ENCODE measurements around the gene IMPA2. TPM values are rescaled to one million over a fixed set of nuclear protein-coding genes. Genes with fewer than 3 reads are reported as not detected.

IMPA2 gene
- total and polyA plus RNA-seq, 2 donors: 9.1 to 19.5 TPM

- H3K4me1 ChIP-seq (ENCODE audit: control insufficient read depth in 2 of 2, insufficient read depth in 2 of 2, low read length in 2 of 2): no peaks in the 10 kb centered on the region
- DNase-seq (ENCODE audit: low read depth in 6 of 9, low spot score in 9 of 9): no peak
- WGBS: 41% methylated on average over 2 of the region's 2 CpGs
- H3K27me3 ChIP-seq (ENCODE audit: control insufficient read depth in 2 of 2, insufficient read depth in 1 of 2, low read length in 1 of 2): no peaks in the 10 kb centered on the region
- no peaks in the 10 kb centered on the region for H3K9me3 ChIP-seq (ENCODE audit: control insufficient read depth in 2 of 2, insufficient read depth in 1 of 2, low read length in 1 of 2)
- H3K36me3 ChIP-seq (ENCODE audit: control insufficient read depth in 2 of 2, insufficient read depth in 2 of 2, low read length in 1 of 2): no peaks in the 10 kb centered on the region
- H3K4me3 ChIP-seq (ENCODE audit: low read length in 2 of 2): no peak overlapping the region
- H3K27ac ChIP-seq (ENCODE audit: low read depth in 1 of 2, low read length in 1 of 2): no peak overlapping the region
These were observed 72.0 kb downstream of the IMPA2 start for GRCh38 chr18:12053289-12053688.

- no peak overlapping the region for H3K27ac ChIP-seq (ENCODE audit: low read depth in 1 of 2, low read length in 1 of 2)
- WGBS: 78% methylated on average over 14 of the region's 14 CpGs
- H3K4me3 ChIP-seq (ENCODE audit: low read length in 2 of 2): no peak overlapping the region
- DNase-seq (ENCODE audit: low read depth in 6 of 9, low spot score in 9 of 9): no peak
- H3K9me3 ChIP-seq (ENCODE audit: control insufficient read depth in 2 of 2, insufficient read depth in 1 of 2, low read length in 1 of 2): no peaks in the 10 kb centered on the region
- H3K4me1 ChIP-seq (ENCODE audit: control insufficient read depth in 2 of 2, insufficient read depth in 2 of 2, low read length in 2 of 2): no peaks in the 10 kb centered on the region
- H3K27me3 ChIP-seq (ENCODE audit: control insufficient read depth in 2 of 2, insufficient read depth in 1 of 2, low read length in 1 of 2): no peaks in the 10 kb centered on the region
- no peaks in the 10 kb centered on the region for H3K36me3 ChIP-seq (ENCODE audit: control insufficient read depth in 2 of 2, insufficient read depth in 2 of 2, low read length in 1 of 2)
These were observed 75.0 kb downstream of the IMPA2 start for GRCh38 chr18:12056034-12056883.

- H3K36me3 ChIP-seq (ENCODE audit: control insufficient read depth in 2 of 2, insufficient read depth in 2 of 2, low read length in 1 of 2): no peaks in the 10 kb centered on the region
- H3K9me3 ChIP-seq (ENCODE audit: control insufficient read depth in 2 of 2, insufficient read depth in 1 of 2, low read length in 1 of 2): no peaks in the 10 kb centered on the region
- no peaks in the 10 kb centered on the region for H3K27me3 ChIP-seq (ENCODE audit: control insufficient read depth in 2 of 2, insufficient read depth in 1 of 2, low read length in 1 of 2)
- no peak for DNase-seq (ENCODE audit: low read depth in 6 of 9, low spot score in 9 of 9)
- 90% methylated on average over 14 of the region's 14 CpGs for WGBS
- H3K4me1 ChIP-seq (ENCODE audit: control insufficient read depth in 2 of 2, insufficient read depth in 2 of 2, low read length in 2 of 2): no peaks in the 10 kb centered on the region
- H3K4me3 ChIP-seq (ENCODE audit: low read length in 2 of 2): no peak overlapping the region
- H3K27ac ChIP-seq (ENCODE audit: low read depth in 1 of 2, low read length in 1 of 2): no peak overlapping the region
These were observed 75.6 kb downstream of the IMPA2 start for GRCh38 chr18:12056884-12057402.

- DNase-seq (ENCODE audit: low read depth in 6 of 9, low spot score in 9 of 9): no peak
- H3K4me3 ChIP-seq (ENCODE audit: low read length in 2 of 2): no peak overlapping the region
- 90% methylated on average over 14 of the region's 14 CpGs for WGBS
- no peaks in the 10 kb centered on the region for H3K36me3 ChIP-seq (ENCODE audit: control insufficient read depth in 2 of 2, insufficient read depth in 2 of 2, low read length in 1 of 2)
- no peak overlapping the region for H3K27ac ChIP-seq (ENCODE audit: low read depth in 1 of 2, low read length in 1 of 2)
- no peaks in the 10 kb centered on the region for H3K4me1 ChIP-seq (ENCODE audit: control insufficient read depth in 2 of 2, insufficient read depth in 2 of 2, low read length in 2 of 2)
- H3K9me3 ChIP-seq (ENCODE audit: control insufficient read depth in 2 of 2, insufficient read depth in 1 of 2, low read length in 1 of 2): no peaks in the 10 kb centered on the region
- no peaks in the 10 kb centered on the region for H3K27me3 ChIP-seq (ENCODE audit: control insufficient read depth in 2 of 2, insufficient read depth in 1 of 2, low read length in 1 of 2)
These were observed 76.2 kb downstream of the IMPA2 start for GRCh38 chr18:12057419-12058039.

GRCh38 chr18:12059334-12060181 is 78.3 kb downstream of the IMPA2 start:
- Histone ChIP-seq H3K9me3 (ENCODE audit: control insufficient read depth in 2 of 2, insufficient read depth in 1 of 2, low read length in 1 of 2) (no peaks in the 10 kb centered on the region), H3K4me3 (ENCODE audit: low read length in 2 of 2) (no peak overlapping the region), H3K36me3 (ENCODE audit: control insufficient read depth in 2 of 2, insufficient read depth in 2 of 2, low read length in 1 of 2) (no peaks in the 10 kb centered on the region), H3K4me1 (ENCODE audit: control insufficient read depth in 2 of 2, insufficient read depth in 2 of 2, low read length in 2 of 2) (no peaks in the 10 kb centered on the region), H3K27me3 (ENCODE audit: control insufficient read depth in 2 of 2, insufficient read depth in 1 of 2, low read length in 1 of 2) (no peaks in the 10 kb centered on the region), H3K27ac (ENCODE audit: low read depth in 1 of 2, low read length in 1 of 2) (no peak overlapping the region)
- WGBS: 94% methylated on average over 16 of the region's 16 CpGs
- DNase-seq (ENCODE audit: low read depth in 6 of 9, low spot score in 9 of 9): no peak

- Histone ChIP-seq H3K27ac (ENCODE audit: low read depth in 1 of 2, low read length in 1 of 2) (no peak overlapping the region), H3K27me3 (ENCODE audit: control insufficient read depth in 2 of 2, insufficient read depth in 1 of 2, low read length in 1 of 2) (no peaks in the 10 kb centered on the region), H3K36me3 (ENCODE audit: control insufficient read depth in 2 of 2, insufficient read depth in 2 of 2, low read length in 1 of 2) (no peaks in the 10 kb centered on the region), H3K9me3 (ENCODE audit: control insufficient read depth in 2 of 2, insufficient read depth in 1 of 2, low read length in 1 of 2) (no peaks in the 10 kb centered on the region), H3K4me3 (ENCODE audit: low read length in 2 of 2) (no peak overlapping the region), H3K4me1 (ENCODE audit: control insufficient read depth in 2 of 2, insufficient read depth in 2 of 2, low read length in 2 of 2) (no peaks in the 10 kb centered on the region)
- DNase-seq (ENCODE audit: low read depth in 6 of 9, low spot score in 9 of 9): no peak
- WGBS: 91% methylated on average over 20 of the region's 20 CpGs
These were observed 79.0 kb downstream of the IMPA2 start for GRCh38 chr18:12060182-12060870.

GRCh38 chr18:12061685-12062084 is 80.4 kb downstream of the IMPA2 start:
- H3K27ac ChIP-seq (ENCODE audit: low read depth in 1 of 2, low read length in 1 of 2): no peak overlapping the region
- H3K36me3 ChIP-seq (ENCODE audit: control insufficient read depth in 2 of 2, insufficient read depth in 2 of 2, low read length in 1 of 2): no peaks in the 10 kb centered on the region
- DNase-seq (ENCODE audit: low read depth in 6 of 9, low spot score in 9 of 9): no peak
- H3K4me1 ChIP-seq (ENCODE audit: control insufficient read depth in 2 of 2, insufficient read depth in 2 of 2, low read length in 2 of 2): no peaks in the 10 kb centered on the region
- H3K27me3 ChIP-seq (ENCODE audit: control insufficient read depth in 2 of 2, insufficient read depth in 1 of 2, low read length in 1 of 2): no peaks in the 10 kb centered on the region
- H3K4me3 ChIP-seq (ENCODE audit: low read length in 2 of 2): no peak overlapping the region
- WGBS: 92% methylated on average over 14 of the region's 14 CpGs
- H3K9me3 ChIP-seq (ENCODE audit: control insufficient read depth in 2 of 2, insufficient read depth in 1 of 2, low read length in 1 of 2): no peaks in the 10 kb centered on the region

- H3K4me1 ChIP-seq (ENCODE audit: control insufficient read depth in 2 of 2, insufficient read depth in 2 of 2, low read length in 2 of 2): no peaks in the 10 kb centered on the region
- no peak overlapping the region for H3K4me3 ChIP-seq (ENCODE audit: low read length in 2 of 2)
- no peaks in the 10 kb centered on the region for H3K36me3 ChIP-seq (ENCODE audit: control insufficient read depth in 2 of 2, insufficient read depth in 2 of 2, low read length in 1 of 2)
- no peak overlapping the region for H3K27ac ChIP-seq (ENCODE audit: low read depth in 1 of 2, low read length in 1 of 2)
- H3K9me3 ChIP-seq (ENCODE audit: control insufficient read depth in 2 of 2, insufficient read depth in 1 of 2, low read length in 1 of 2): peaks cover 0 to 5% of the 10 kb centered on the region in 2 donors
- DNase-seq (ENCODE audit: low read depth in 6 of 9, low spot score in 9 of 9): no peak
- no peaks in the 10 kb centered on the region for H3K27me3 ChIP-seq (ENCODE audit: control insufficient read depth in 2 of 2, insufficient read depth in 1 of 2, low read length in 1 of 2)
- 88% methylated on average over 4 of the region's 4 CpGs for WGBS
These were observed 81.7 kb downstream of the IMPA2 start for GRCh38 chr18:12062974-12063373.

All from thymus (tissue), 11 donors.